Eye (tissue), 1 donor: Measurements from ENCODE around the gene TSPAN13.

Experiments
- DNase-seq: peaks from one replicate; pipeline ENCODE4 v3.0.0-alpha.2; 2015

The TSPAN13 gene

GRCh38 chr7:16753102-16753931, at the start of gene TSPAN13:
Gene TSPAN13 (plus strand): TSS chr7:16753755. CDS start chr7:16753968, 213 bp downstream.
- DNase-seq: peak; percentile 94

- DNase-seq: no peak
These were observed 45.0 kb upstream of the TSPAN13 start for GRCh38 chr7:16708511-16708910.

DNA sequence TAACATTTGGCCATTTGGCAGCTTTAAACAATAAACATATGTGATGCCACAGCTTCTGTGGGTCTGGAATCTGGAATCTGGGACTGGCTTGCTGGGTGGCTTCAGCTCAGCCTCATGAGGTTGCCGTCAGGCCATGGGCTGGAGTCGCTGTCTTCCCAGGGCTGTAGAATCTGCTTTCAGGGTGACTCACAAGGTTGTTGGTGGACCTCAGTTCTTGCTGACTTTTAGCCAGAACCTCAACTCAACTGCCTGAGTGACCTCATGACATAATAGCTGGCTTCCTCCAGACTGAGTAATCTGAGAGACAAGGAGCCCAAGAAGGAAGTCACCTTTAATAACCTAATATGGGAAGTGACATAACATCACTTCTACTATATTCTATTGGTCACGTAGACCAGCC, 44.6 kb upstream of the TSPAN13 start:
- no peak for DNase-seq

GRCh38 chr7:16710651-16711050, 42.9 kb upstream of the TSPAN13 start:
- DNase-seq: no peak

DNA sequence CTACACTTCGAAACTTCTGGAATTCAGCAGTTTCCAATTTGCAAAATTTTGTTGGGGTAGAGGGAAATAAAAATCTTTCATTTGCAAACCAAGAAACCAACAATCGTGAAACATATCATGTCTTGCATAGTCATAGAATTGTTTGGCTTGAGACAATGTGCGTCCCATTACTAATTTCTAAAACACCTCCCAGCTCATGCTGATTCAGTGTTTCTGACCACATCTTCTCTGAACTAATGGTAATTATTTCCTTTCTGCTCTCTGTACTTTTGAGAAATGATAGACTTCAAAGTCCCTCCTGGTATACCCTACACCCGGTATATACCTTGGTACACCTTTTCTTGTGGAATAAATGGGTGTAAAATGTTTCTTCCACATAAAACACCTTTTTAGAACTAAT, 41.8 kb upstream of the TSPAN13 start:
- no peak for DNase-seq

GRCh38 chr7:16712916-16713315, 40.6 kb upstream of the TSPAN13 start:
- no peak for DNase-seq

- DNase-seq: no peak
These were observed 37.6 kb upstream of the TSPAN13 start for GRCh38 chr7:16715928-16716327.

DNA sequence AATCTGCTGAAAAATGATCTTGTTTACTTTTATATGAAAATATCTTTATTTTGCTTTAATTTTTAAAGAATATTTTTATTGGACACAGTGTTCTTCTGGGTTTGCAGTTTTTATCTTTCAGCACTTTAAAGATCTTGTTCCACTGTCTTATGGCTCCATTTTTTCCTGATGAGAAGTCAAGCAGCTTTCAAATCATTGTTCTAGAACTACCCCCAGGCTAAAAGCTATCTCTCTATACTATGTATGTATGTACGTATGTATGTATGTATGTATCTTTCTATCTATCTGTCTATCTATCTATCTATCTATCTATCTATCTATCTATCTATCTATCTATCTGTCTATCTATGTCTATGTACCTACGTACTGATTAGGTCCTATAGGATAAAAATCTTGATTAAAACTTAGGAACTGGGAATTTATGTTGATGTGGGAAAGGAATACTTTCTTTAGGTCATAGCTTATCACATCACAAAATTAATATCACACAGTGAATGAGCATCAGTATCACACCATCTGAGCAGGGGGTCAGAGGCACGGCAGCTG, 35.4 kb upstream of the TSPAN13 start:
- no peak for DNase-seq

GRCh38 chr7:16719699-16720098, 33.9 kb upstream of the TSPAN13 start:
- no peak for DNase-seq

DNA sequence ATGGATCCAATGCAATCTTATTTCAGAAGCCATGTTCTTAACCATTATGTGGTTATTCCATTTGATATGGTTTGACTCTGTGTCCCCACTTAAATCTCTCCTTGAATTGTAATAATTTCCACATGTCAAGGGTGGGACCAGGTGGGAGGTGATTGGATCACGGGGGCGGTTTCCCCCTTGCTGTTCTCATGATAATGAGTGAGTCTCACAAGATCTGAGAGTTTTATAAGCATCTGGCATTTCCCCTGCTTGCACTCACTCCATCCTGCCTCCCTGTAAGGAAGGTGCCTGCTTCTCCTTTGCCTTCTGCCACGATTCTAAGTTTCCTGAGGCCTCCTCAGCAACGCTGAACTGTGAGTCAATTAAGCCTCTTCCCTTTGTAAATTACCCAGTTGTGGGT, 32.0 kb upstream of the TSPAN13 start:
- no peak for DNase-seq

GRCh38 chr7:16724344-16724743, 29.2 kb upstream of the TSPAN13 start:
- DNase-seq: no peak

DNA sequence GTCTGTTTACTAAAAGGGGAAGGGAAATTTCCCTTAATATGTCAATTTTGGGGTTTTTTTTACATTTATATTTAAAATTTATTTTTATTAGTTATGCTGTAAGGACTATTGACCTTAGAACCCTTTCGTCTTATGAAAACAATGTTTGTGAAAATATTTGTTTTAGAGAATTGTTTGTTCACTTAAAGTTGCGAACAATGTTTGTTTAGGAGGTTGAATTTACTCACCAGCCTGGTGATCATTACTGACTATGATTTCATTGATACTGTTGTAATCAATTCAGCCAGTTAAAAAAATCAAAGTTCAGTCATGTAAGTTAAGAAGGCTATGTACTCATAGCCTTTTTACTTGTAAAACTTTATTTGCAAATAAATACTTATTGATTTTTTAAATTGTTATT, 27.4 kb upstream of the TSPAN13 start:
- DNase-seq: no peak

DNA sequence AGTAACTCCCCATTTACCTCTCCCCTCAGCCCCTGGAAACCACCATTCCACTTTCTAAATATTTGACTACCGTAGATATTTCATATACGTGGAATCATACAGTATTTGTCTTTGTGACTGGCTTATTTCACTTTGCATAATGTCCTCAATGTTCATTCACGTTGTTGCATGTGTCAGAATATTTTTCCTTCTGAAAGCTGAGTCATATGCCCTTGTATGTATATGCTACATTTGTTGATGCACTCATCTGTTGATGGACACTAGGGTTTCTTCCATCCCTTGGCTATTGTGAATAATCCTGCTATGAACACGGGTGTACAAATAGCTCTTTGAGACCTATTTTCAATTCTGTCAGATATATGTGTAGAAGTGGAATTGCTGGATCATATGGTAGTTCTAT, 25.8 kb upstream of the TSPAN13 start:
- DNase-seq: no peak

DNA sequence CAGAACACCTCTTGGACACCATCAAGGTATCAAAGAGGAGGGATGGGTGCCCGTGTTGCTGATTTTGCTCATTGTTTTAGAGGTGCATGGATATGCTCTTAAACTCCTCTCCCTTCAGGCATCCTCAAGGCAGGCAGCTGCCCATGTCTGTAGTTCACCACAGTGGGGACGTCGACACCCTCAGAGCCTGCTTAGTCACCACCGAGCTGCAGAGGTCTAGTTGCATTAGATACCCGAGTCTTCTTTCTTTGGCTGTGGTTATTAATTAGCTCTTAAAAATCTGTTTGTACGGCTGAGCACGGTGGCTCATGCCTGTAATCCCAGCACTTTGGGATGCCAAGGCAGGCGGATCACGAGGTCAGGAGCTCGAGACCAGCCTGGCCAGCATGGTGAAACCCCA, 24.7 kb upstream of the TSPAN13 start:
- no peak for DNase-seq

GRCh38 chr7:16729541-16729940, 24.0 kb upstream of the TSPAN13 start:
- no peak for DNase-seq

DNA sequence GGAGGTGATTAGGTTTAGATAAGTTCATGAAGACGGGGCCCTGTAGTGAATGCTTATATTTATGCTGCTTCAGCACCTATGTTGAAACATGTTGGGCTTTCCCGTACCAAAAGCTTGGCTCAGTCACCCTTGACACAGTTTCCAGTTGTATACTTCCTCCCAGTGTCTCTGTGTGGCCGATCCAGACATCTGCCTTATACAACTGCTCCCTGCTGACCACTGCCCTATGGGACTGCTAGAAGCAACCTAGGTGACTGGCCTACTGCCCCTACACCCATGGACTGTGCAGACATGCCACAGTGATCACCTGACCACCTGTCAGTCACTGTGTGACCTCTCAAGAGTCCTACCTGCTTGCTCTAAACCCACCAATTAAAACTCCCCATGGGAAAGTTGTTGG, 22.6 kb upstream of the TSPAN13 start:
- no peak for DNase-seq

- DNase-seq: no peak
These were observed 20.7 kb upstream of the TSPAN13 start for GRCh38 chr7:16732828-16733227.

DNA sequence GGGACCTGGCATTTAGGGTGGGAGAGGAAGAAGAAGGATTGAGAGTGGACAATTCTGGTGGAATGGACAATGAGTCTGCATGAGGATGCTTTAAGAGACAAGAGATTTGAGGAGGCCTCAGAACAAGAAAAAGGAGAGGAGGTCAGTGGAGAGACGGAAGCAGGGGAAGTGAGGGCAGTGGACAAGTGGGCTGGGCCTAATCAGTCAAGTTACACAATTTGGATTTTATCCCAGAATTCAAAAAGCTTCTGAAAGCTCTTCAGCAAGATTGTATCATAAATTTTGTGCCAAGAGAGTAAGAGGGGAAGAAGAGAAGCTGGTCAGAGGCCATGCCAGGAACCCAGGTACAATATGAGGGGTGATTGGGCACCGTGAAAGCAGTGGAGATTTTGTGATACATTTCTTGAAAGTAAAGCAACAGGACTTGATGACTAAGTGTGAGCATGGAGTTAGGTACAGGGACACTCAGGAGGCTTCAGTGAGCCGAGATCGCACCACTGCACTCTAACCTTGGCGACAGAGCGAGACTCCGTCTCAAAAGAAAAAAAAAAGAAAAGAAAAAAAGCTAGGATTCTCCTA, 19.3 kb upstream of the TSPAN13 start:
- no peak for DNase-seq

GRCh38 chr7:16735020-16735419, 18.5 kb upstream of the TSPAN13 start:
- DNase-seq: peak; percentile 44

- DNase-seq: no peak
These were observed 15.4 kb upstream of the TSPAN13 start for GRCh38 chr7:16738011-16738688.

GRCh38 chr7:16739863-16740622, 13.5 kb upstream of the TSPAN13 start:
- no peak for DNase-seq

DNA sequence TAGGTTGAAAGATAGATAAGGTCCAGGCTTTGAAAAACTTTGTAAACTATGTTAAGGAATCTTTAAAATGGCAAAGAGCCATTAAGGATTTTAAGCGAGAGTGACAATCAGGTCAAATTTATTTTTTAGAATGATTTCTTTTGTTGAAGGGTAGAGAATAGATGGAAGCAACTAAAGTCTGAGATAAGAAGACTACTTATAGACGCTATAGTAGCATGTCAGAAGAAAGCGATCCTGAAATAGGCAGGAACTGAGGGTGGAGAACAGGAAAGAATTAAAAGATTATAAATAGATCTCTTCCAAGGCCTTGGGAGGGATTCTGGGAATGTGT, 13.0 kb upstream of the TSPAN13 start:
- DNase-seq: no peak

- DNase-seq: no peak
These were observed 12.6 kb upstream of the TSPAN13 start for GRCh38 chr7:16740996-16741395.
